Measurements from ENCODE around the gene ANO2. TPM values are rescaled to one million over a fixed set of nuclear protein-coding genes. Genes with fewer than 3 reads are reported as not detected.

Gene ANO2
- total RNA-seq, 4 donors from 2014 or later, result 4.0 to 17.9 (median 5.1) TPM

- peaks cover 0 to 40% (median 2%) of the 10 kb centered on the region in 4 donors for H3K27me3 ChIP-seq
- no peak for TF ChIP-seq POLR2A (IDR thresholded peaks at IDR 0.05; ENCODE audit: low read depth)
- TF ChIP-seq POLR2AphosphoS5 (IDR thresholded peaks at IDR 0.05), result no peak
- no peak for TF ChIP-seq EP300 (IDR thresholded peaks at IDR 0.05)
- TF ChIP-seq CTCF (IDR thresholded peaks at IDR 0.05), result no peak
- H3K27ac ChIP-seq (replicated peaks in 1 of 4), result no peak overlapping the region
- H3K9me3 ChIP-seq, result peaks cover 0 to 3% (median 0%) of the 10 kb centered on the region in 4 donors
- WGBS, result 84% methylated on average over 10 of the region's 10 CpGs
- no peaks in the 10 kb centered on the region for H3K4me1 ChIP-seq
- H3K36me3 ChIP-seq, result peaks cover 0 to 39% (median 0%) of the 10 kb centered on the region in 4 donors
- H3K4me3 ChIP-seq, result no peak overlapping the region
- intact Hi-C loops (cut with DNase I), result no loop called here
- DNase-seq (ENCODE audit: extremely low spot score), result peak; percentile 88
Observed at GRCh38 chr12:5907807-5908206, 37.3 kb downstream of the ANO2 start.

- peaks cover 0 to 32% (median 2%) of the 10 kb centered on the region in 4 donors for H3K27me3 ChIP-seq
- H3K4me1 ChIP-seq, result no peaks in the 10 kb centered on the region
- intact Hi-C loops (cut with DNase I), result no loop called here
- H3K27ac ChIP-seq (replicated peaks in 1 of 4), result no peak overlapping the region
- H3K4me3 ChIP-seq, result no peak overlapping the region
- 79% methylated on average over 4 of the region's 4 CpGs for WGBS
- H3K9me3 ChIP-seq, result peaks cover 0 to 3% (median 0%) of the 10 kb centered on the region in 4 donors
- no peak for TF ChIP-seq EP300 (IDR thresholded peaks at IDR 0.05)
- no peak for TF ChIP-seq CTCF (IDR thresholded peaks at IDR 0.05)
- no peak for TF ChIP-seq POLR2A (IDR thresholded peaks at IDR 0.05; ENCODE audit: low read depth)
- no peak for TF ChIP-seq POLR2AphosphoS5 (IDR thresholded peaks at IDR 0.05)
- H3K36me3 ChIP-seq, result peaks cover 0 to 36% (median 0%) of the 10 kb centered on the region in 4 donors
- DNase-seq (ENCODE audit: extremely low spot score), result peak; percentile 50
Observed at GRCh38 chr12:5905757-5906156, 39.3 kb downstream of the ANO2 start.

- H3K9me3 ChIP-seq, result peaks cover 0 to 3% (median 0%) of the 10 kb centered on the region in 4 donors
- intact Hi-C loops (cut with DNase I), result no loop called here
- no peak for TF ChIP-seq EP300 (IDR thresholded peaks at IDR 0.05)
- TF ChIP-seq POLR2A (IDR thresholded peaks at IDR 0.05; ENCODE audit: low read depth), result no peak
- TF ChIP-seq CTCF (IDR thresholded peaks at IDR 0.05), result no peak
- no peak for TF ChIP-seq POLR2AphosphoS5 (IDR thresholded peaks at IDR 0.05)
- peak; percentile 85 for DNase-seq (ENCODE audit: extremely low spot score)
- no peaks in the 10 kb centered on the region for H3K4me1 ChIP-seq
- no peak overlapping the region for H3K4me3 ChIP-seq
- peaks cover 0 to 39% (median 0%) of the 10 kb centered on the region in 4 donors for H3K36me3 ChIP-seq
- 79% methylated on average over 6 of the region's 6 CpGs for WGBS
- no peak overlapping the region for H3K27ac ChIP-seq (replicated peaks in 1 of 4)
- H3K27me3 ChIP-seq, result peaks cover 0 to 35% (median 2%) of the 10 kb centered on the region in 4 donors
Observed at GRCh38 chr12:5904969-5905368, 40.1 kb downstream of the ANO2 start.

- TF ChIP-seq POLR2AphosphoS5 (IDR thresholded peaks at IDR 0.05) (no peak), CTCF (IDR thresholded peaks at IDR 0.05) (no peak), POLR2A (IDR thresholded peaks at IDR 0.05; ENCODE audit: low read depth) (no peak), EP300 (IDR thresholded peaks at IDR 0.05) (no peak)
- DNase-seq (ENCODE audit: extremely low spot score), result peak; percentile 84
- H3K27ac ChIP-seq (replicated peaks in 1 of 4), result no peak overlapping the region
Observed at GRCh38 chr12:5904441-5904840, 40.6 kb downstream of the ANO2 start.

GRCh38 chr12:5902736-5903135 lies 42.3 kb downstream of the ANO2 start:
- no peak overlapping the region for H3K27ac ChIP-seq (replicated peaks in 1 of 4)
- H3K27me3 ChIP-seq, result peaks cover 0 to 37% (median 0%) of the 10 kb centered on the region in 4 donors
- H3K4me3 ChIP-seq, result no peak overlapping the region
- 95% methylated on average over 2 of the region's 2 CpGs for WGBS
- intact Hi-C loops (cut with DNase I), result no loop called here
- H3K9me3 ChIP-seq, result peaks cover 0 to under 1% (median 0%) of the 10 kb centered on the region in 4 donors
- TF ChIP-seq POLR2A (IDR thresholded peaks at IDR 0.05; ENCODE audit: low read depth) (no peak), EP300 (IDR thresholded peaks at IDR 0.05) (no peak), CTCF (IDR thresholded peaks at IDR 0.05) (no peak), POLR2AphosphoS5 (IDR thresholded peaks at IDR 0.05) (no peak)
- no peaks in the 10 kb centered on the region for H3K4me1 ChIP-seq
- H3K36me3 ChIP-seq, result peaks cover 0 to 43% (median 0%) of the 10 kb centered on the region in 4 donors
- DNase-seq (ENCODE audit: extremely low spot score), result peak; percentile 70

More at GRCh38 chr12:5904441-5904840, 40.6 kb downstream of the ANO2 start:
- intact Hi-C loops (cut with DNase I), result no loop called here
- peaks cover 0 to 37% (median 1%) of the 10 kb centered on the region in 4 donors for H3K27me3 ChIP-seq
- peaks cover 0 to 3% (median 0%) of the 10 kb centered on the region in 4 donors for H3K9me3 ChIP-seq
- H3K4me1 ChIP-seq, result no peaks in the 10 kb centered on the region
- no peak overlapping the region for H3K4me3 ChIP-seq
- WGBS, result 82% methylated on average over 4 of the region's 11 CpGs
- H3K36me3 ChIP-seq, result peaks cover 0 to 42% (median 0%) of the 10 kb centered on the region in 4 donors
